H9 (cell line): ENCODE measurements around the gene C16orf87. TPM values are rescaled to one million over a fixed set of nuclear protein-coding genes. Genes with fewer than 3 reads are reported as not detected.

Source experiments
- DNase-seq: peaks from one replicate; pipeline ENCODE4 v3.0.0-alpha.2; 2017
- H2AFZ ChIP-seq: one replicate; pipeline ENCODE4 v1.6.1; 2013; ENCODE audit warnings: mild to moderate bottlenecking, low read length, control low read depth, moderate library complexity
- H2AK5ac ChIP-seq: 2 replicates; pipeline ENCODE4 v1.6.1; 2013; ENCODE audit warnings: low read length, control low read depth, mixed read lengths; ENCODE audit not compliant: insufficient read length
- H2BK120ac ChIP-seq: one replicate; pipeline ENCODE4 v1.6.1; 2013; ENCODE audit warnings: low read depth, mild to moderate bottlenecking, low read length, control low read depth, inconsistent platforms; ENCODE audit not compliant: poor library complexity, severe bottlenecking
- H2BK12ac ChIP-seq: 2 replicates; pipeline ENCODE4 v1.6.1; 2013; ENCODE audit warnings: low read length, control low read depth, mixed read lengths, low read depth; ENCODE audit not compliant: insufficient read length
- H2BK15ac ChIP-seq: 2 replicates; pipeline ENCODE4 v1.6.1; 2013; ENCODE audit warnings: low read depth, low read length, control low read depth
- H2BK20ac ChIP-seq: one replicate; pipeline ENCODE4 v1.6.1; 2013; ENCODE audit warnings: low read depth, mild to moderate bottlenecking, low read length, control low read depth, inconsistent platforms; ENCODE audit not compliant: poor library complexity, severe bottlenecking
- H2BK5ac ChIP-seq: 2 replicates; pipeline ENCODE4 v1.6.1; 2013; ENCODE audit warnings: low read length, control low read depth, mixed read lengths; ENCODE audit not compliant: insufficient read length
- H3K14ac ChIP-seq: 2 replicates; pipeline ENCODE4 v1.6.1; 2013; ENCODE audit warnings: low read length, control low read depth; ENCODE audit not compliant: insufficient read depth
- H3K18ac ChIP-seq: 2 replicates; pipeline ENCODE4 v1.6.1; 2013; ENCODE audit warnings: low read depth, mild to moderate bottlenecking, mixed read lengths, low read length, control low read depth; ENCODE audit not compliant: insufficient read length
- H3K23ac ChIP-seq: 2 replicates; pipeline ENCODE4 v1.6.1; 2013; ENCODE audit warnings: low read length, control low read depth, mixed read lengths, low read depth; ENCODE audit not compliant: insufficient read length
- H3K23me2 ChIP-seq: 2 replicates; pipeline ENCODE4 v1.6.1; 2013; ENCODE audit warnings: low read depth, mild to moderate bottlenecking, mixed read lengths, low read length, control low read depth; ENCODE audit not compliant: insufficient read length, poor library complexity, severe bottlenecking
- H3K27ac ChIP-seq: 2 replicates; pipeline ENCODE4 v1.5.1; 2013; ENCODE audit warnings: low read length, control low read depth, mixed read lengths, low read depth; ENCODE audit not compliant: insufficient read length
- H3K27me3 ChIP-seq: 2 replicates; pipeline ENCODE4 v1.6.1; 2013; ENCODE audit warnings: low read length, control low read depth, inconsistent platforms; ENCODE audit not compliant: insufficient read depth
- H3K4ac ChIP-seq: 2 replicates; pipeline ENCODE4 v1.6.1; 2013; ENCODE audit warnings: low read depth, mild to moderate bottlenecking, control low read depth, inconsistent platforms, low read length, moderate library complexity
- H3K4me1 ChIP-seq: 2 replicates; pipeline ENCODE4 v1.6.1; 2013; ENCODE audit warnings: low read length, control low read depth, inconsistent platforms; ENCODE audit not compliant: insufficient read depth
- H3K4me2 ChIP-seq: 2 replicates; pipeline ENCODE4 v1.6.1; 2013; ENCODE audit warnings: low read length, control low read depth, mixed read lengths; ENCODE audit not compliant: insufficient read length, insufficient read depth
- H3K56ac ChIP-seq: 2 replicates; pipeline ENCODE4 v1.6.1; 2013; ENCODE audit warnings: low read depth, mild to moderate bottlenecking, mixed read lengths, low read length, control low read depth; ENCODE audit not compliant: insufficient read length
- H3K79me1 ChIP-seq: 2 replicates; pipeline ENCODE4 v1.6.1; 2013; ENCODE audit warnings: low read depth, mild to moderate bottlenecking, moderate library complexity, low read length, control low read depth, inconsistent platforms; ENCODE audit not compliant: insufficient read depth, poor library complexity, severe bottlenecking
- H3K79me2 ChIP-seq: 2 replicates; pipeline ENCODE4 v1.6.1; 2013; ENCODE audit warnings: low read length, control low read depth, inconsistent platforms; ENCODE audit not compliant: insufficient read depth
- H3K9ac ChIP-seq: 2 replicates; pipeline ENCODE4 v1.6.1; 2013; ENCODE audit warnings: low read length, control low read depth, mixed read lengths; ENCODE audit not compliant: insufficient read length; ENCODE audit errors: extremely low read depth
- H3K9me3 ChIP-seq: one replicate; pipeline ENCODE4 v1.6.1; 2013; ENCODE audit warnings: low read depth, low read length, inconsistent platforms; ENCODE audit not compliant: control insufficient read depth
- H3T11ph ChIP-seq: one replicate; pipeline ENCODE4 v1.6.1; 2013; ENCODE audit warnings: mild to moderate bottlenecking, low read length, control low read depth, inconsistent platforms
- H4K20me1 ChIP-seq: one replicate; pipeline ENCODE4 v1.6.1; 2013; ENCODE audit not compliant: control insufficient read depth, insufficient read length, insufficient read depth
- H4K5ac ChIP-seq: 2 replicates; pipeline ENCODE4 v1.6.1; 2013; ENCODE audit warnings: low read depth, mild to moderate bottlenecking, mixed read lengths, low read length, control low read depth; ENCODE audit not compliant: insufficient read length
- H4K8ac ChIP-seq: replicated peaks from 2 replicates; pipeline ENCODE4 v1.6.1; 2013; ENCODE audit warnings: low read length, control low read depth, mixed read lengths, low read depth; ENCODE audit not compliant: insufficient read length
- H4K91ac ChIP-seq: 2 replicates; pipeline ENCODE4 v1.6.1; 2013; ENCODE audit warnings: low read depth, mild to moderate bottlenecking, moderate library complexity, mixed read lengths, low read length, control low read depth; ENCODE audit not compliant: insufficient read length
- H3K27ac Mint-ChIP-seq, 3 experiments: 2 replicates in 2 of 3; 3 replicates in 1 of 3; pipeline ENCODE4 v1.8.0; 2020 to 2021; ENCODE audit warnings: mixed read lengths in 3 of 3, mild to moderate bottlenecking in 1 of 3, moderate library complexity in 1 of 3
- H3K27me3 Mint-ChIP-seq: 2 replicates; pipeline ENCODE4 v1.8.0; 2021; ENCODE audit warnings: low read depth, mild to moderate bottlenecking, moderate library complexity, mixed read lengths
- H3K36me3 Mint-ChIP-seq, 3 experiments: 2 replicates in 2 of 3; 3 replicates in 1 of 3; pipeline ENCODE4 v1.8.0; 2020 to 2021; ENCODE audit warnings: low read depth in 3 of 3, mixed read lengths in 3 of 3; ENCODE audit not compliant: insufficient read depth in 1 of 3
- H3K4me1 Mint-ChIP-seq, 2 experiments: 2 replicates each; pipeline ENCODE4 v1.8.0; 2020; ENCODE audit warnings: mixed read lengths in 2 of 2
- H3K4me3 Mint-ChIP-seq, 2 experiments: 2 replicates in 1 of 2; 3 replicates in 1 of 2; pipeline ENCODE4 v1.8.0; 2020 to 2021; ENCODE audit warnings: mild to moderate bottlenecking in 2 of 2, mixed read lengths in 2 of 2, moderate library complexity in 1 of 2
- H3K9me3 Mint-ChIP-seq, 2 experiments: 2 replicates in 1 of 2; 3 replicates in 1 of 2; pipeline ENCODE4 v1.8.0; 2020; ENCODE audit warnings: mild to moderate bottlenecking in 2 of 2, mixed read lengths in 2 of 2, moderate library complexity in 1 of 2
- CTCF ChIP-seq: fragments of 200-600 bp; sonication (generic); conservative IDR thresholded peaks from 3 replicates; pipeline ENCODE4 v1.8.0; 2021; ENCODE audit warnings: antibody characterized with exemption, mild to moderate bottlenecking
- WGBS: extraction: QIAGEN DNeasy Blood & Tissue Kit; methylation state at CpG from one replicate; pipeline ENCODE4 v1.1.7; 2013; ENCODE audit warnings: missing lambda C conversion rate, low lambda C conversion rate, mixed read lengths; ENCODE audit not compliant: insufficient read length; ENCODE audit errors: extremely low coverage; 5-methylcytosine and 5-hydroxymethylcytosine counted together
- total RNA-seq: library from RNA; stranded (reverse); gene quantifications from 2 replicates; pipeline ENCODE4 v1.2.1, GENCODE V29; 2021

C16orf87 gene
- total RNA-seq, 1 experiment from 2014 or later, result 16.7 TPM

DNA sequence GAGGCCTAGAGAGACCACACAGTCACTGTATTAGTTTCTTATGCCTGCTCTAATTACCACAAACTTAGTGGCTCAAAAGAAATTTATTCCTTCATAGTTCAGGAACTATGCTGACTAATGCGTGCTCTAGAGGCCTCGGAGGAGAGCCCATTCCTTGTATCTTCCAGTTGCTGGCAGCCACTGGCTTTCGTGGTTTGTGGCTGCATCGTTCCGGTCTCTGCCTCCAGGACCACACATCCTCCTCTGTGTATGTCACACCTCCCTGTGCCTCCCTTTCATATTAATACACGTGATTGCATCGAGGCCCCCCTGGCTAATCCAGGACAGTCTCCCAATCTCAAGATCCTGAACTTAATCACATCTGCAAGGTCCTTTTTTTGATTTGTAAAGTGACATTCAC lies 65.9 kb downstream of the C16orf87 start:
- no peak overlapping the region for H4K8ac ChIP-seq
- H3K4me1 ChIP-seq, result no peaks in the 10 kb centered on the region
- H3K79me1 ChIP-seq, result no peaks in the 10 kb centered on the region
- no peak overlapping the region for H4K91ac ChIP-seq
- Mint-ChIP-seq H3K27me3 (no peaks in the 10 kb centered on the region), H3K9me3 (no peaks in the 10 kb centered on the region), H3K4me3 (no peak overlapping the region), H3K27ac (no peak overlapping the region), H3K36me3 (no peaks in the 10 kb centered on the region), H3K4me1 (peaks cover 2 to 11% of the 10 kb centered on the region in 2 experiments; a peak in 2 of 4 replicates)
- H2BK5ac ChIP-seq, result no peak overlapping the region
- no peaks in the 10 kb centered on the region for H3K9me3 ChIP-seq
- H3K79me2 ChIP-seq, result no peaks in the 10 kb centered on the region
- H3K14ac ChIP-seq, result no peak overlapping the region
- no peak overlapping the region for H3K27ac ChIP-seq
- no peaks in the 10 kb centered on the region for H3K27me3 ChIP-seq
- no peak overlapping the region for H3K18ac ChIP-seq
- no peaks in the 10 kb centered on the region for H3K23me2 ChIP-seq
- H2BK20ac ChIP-seq, result no peak overlapping the region
- no peak overlapping the region for H3K4me2 ChIP-seq
- H3K9ac ChIP-seq, result no peak overlapping the region
- no peak for TF ChIP-seq CTCF
- no peak overlapping the region for H2BK120ac ChIP-seq
- H2BK12ac ChIP-seq, result no peak overlapping the region
- no peak overlapping the region for H2AK5ac ChIP-seq
- H3K56ac ChIP-seq, result no peak overlapping the region
- no peak for DNase-seq
- no peak overlapping the region for H2AFZ ChIP-seq
- no peak overlapping the region for H3T11ph ChIP-seq
- no peak overlapping the region for H2BK15ac ChIP-seq
- no peak overlapping the region for H4K5ac ChIP-seq
- no peak overlapping the region for H3K4ac ChIP-seq
- H4K20me1 ChIP-seq, result no peaks in the 10 kb centered on the region
- WGBS, result no CpG with 5 or more reads among the region's 7 CpGs
- no peak overlapping the region for H3K23ac ChIP-seq
